Peyer's patch (tissue), 4 donors: ENCODE data around the gene MAPK4. TPM values are rescaled to one million over a fixed set of nuclear protein-coding genes. Genes with fewer than 3 reads are reported as not detected.
A peak's percentile ranks its signal among the peaks of the same experiment; 100 is the strongest.
"Not testable (repeated sequence)": the region's sequence is repeated elsewhere in the genome, so short reads cannot be mapped to it uniquely, and the experiment has no call there.

Source experiments
- DNase-seq, 3 donors: peaks; one replicate each; pipeline ENCODE4 v3.0.0-alpha.2; 2017 to 2019
- H3K27ac ChIP-seq, 4 donors: fragments of 200-600 bp; sonication (generic); one replicate each; pipeline ENCODE4 v1.5.1; 2016 to 2019
- H3K27me3 ChIP-seq, 2 donors: fragments of 200-600 bp; sonication (generic); one replicate each; pipeline ENCODE4 v1.5.1; 2019
- H3K36me3 ChIP-seq, 3 donors: fragments of 200-600 bp; sonication (generic); one replicate each; pipeline ENCODE4 v1.5.1; 2016 to 2019
- H3K4me1 ChIP-seq, 4 donors: fragments of 200-600 bp; sonication (generic); one replicate each; pipeline ENCODE4 v1.5.1; 2016 to 2019
- H3K4me3 ChIP-seq, 4 donors: fragments of 200-600 bp; sonication (generic); 1 replicate in 3 of 4; 2 replicates in 1 of 4; pipeline ENCODE4 v1.5.1; 2016 to 2019; ENCODE audit warnings: mild to moderate bottlenecking in 1 of 4
- H3K9me3 ChIP-seq, 4 donors: fragments of 200-600 bp; sonication (generic); one replicate each; pipeline ENCODE4 v1.5.1; 2016 to 2019; ENCODE audit warnings: mild to moderate bottlenecking in 1 of 4
- CTCF ChIP-seq, 6 experiments: fragments of 450-650 bp in 4 of 6; fragments of 200-600 bp in 2 of 6; sonication (generic) in 1 of 6; IDR thresholded peaks; one replicate each; pipeline ENCODE4 v1.5.1; 2017 to 2019; ENCODE audit warnings: antibody characterized with exemption in 6 of 6, mild to moderate bottlenecking in 3 of 6, moderate library complexity in 1 of 6
- POLR2A ChIP-seq, 2 donors: fragments of 450-650 bp; IDR thresholded peaks; one replicate each; pipeline ENCODE4 v1.5.1; 2017; ENCODE audit warnings: antibody characterized with exemption in 2 of 2, mild to moderate bottlenecking in 2 of 2, moderate library complexity in 2 of 2
- total RNA-seq, 4 donors: library from RNA; depleted of rRNA; stranded (reverse); fragments of >200 nt; gene quantifications; one replicate each; pipeline ENCODE4 v1.1.0, GENCODE V29; 2016

MAPK4 gene
- total RNA-seq: 1 to 10 TPM in 1 of 4 donors, under 1 TPM in 2, not detected in 1; 0.54 to 2.0 (median 0.83) TPM

DNA sequence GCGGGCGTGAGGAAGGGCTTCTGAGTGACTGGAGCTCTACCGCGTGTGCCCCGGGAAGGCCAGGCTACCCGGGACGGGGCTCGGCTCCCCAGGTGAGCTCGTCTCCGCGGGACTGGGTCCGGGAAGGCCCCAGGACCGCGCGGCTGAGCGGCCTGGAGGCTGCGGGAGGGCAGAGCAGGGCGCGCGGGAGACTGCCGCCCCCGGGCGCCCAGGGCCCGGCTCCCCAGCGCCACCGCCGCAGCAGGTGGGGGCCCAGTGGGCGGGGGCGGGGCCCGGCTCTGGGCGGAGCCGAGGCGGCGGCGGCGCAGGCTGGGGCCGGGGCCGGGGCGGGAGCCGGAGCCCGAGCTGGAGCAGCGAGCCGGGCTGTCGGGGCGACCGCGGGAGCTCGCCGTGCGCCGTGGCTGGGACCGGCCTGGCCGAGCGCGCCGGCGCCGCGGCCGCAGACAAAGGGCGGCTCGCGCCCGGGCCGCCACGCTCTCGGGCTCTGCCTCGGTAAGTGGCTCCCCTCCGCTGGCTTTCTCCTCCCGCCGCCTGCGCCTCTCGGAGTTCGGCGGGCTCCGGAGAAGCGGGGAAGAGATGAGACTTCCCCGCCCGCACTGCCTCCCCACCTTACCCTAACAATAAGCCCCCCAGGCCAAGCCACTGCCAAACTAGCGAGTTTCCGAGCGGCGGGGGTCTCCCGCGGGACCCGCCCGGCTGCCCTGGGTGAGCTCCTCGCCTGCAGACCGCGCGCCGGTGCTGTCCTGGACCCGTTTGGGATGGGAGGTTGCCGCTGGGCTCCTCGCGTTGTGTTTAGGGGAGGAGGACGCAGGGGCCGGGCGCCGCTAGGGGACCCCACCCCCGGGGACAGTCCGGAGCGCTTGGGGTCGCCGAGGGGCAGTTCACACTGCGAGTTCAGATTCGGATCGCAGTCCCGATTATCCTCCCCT lies at the start of gene MAPK4:
Gene MAPK4, plus strand, starts transcription at position 336 of the 929 bp plus-strand sequence. CDS start 103,872 bp downstream, outside the sequence.
- peaks cover 0 to 14% (median 3%) of the 10 kb centered on the region in 4 donors for H3K4me1 ChIP-seq
- TF ChIP-seq CTCF (IDR thresholded peaks at IDR 0.05) (no peak), POLR2A (IDR thresholded peaks at IDR 0.05) (no peak)
- peak within 1 kb of the TSS in 1 of 4 donors; percentile 43 for H3K27ac ChIP-seq
- peak in 1 of 3 donors; percentile 64 for DNase-seq
- no peaks in the 10 kb centered on the region for H3K36me3 ChIP-seq
- H3K27me3 ChIP-seq: peaks cover 0 to 14% of the 10 kb centered on the region in 2 donors
- peak within 1 kb of the TSS; percentile 16 to 57 (median 46) for H3K4me3 ChIP-seq
- peaks cover 0 to 2% (median 0%) of the 10 kb centered on the region in 4 donors for H3K9me3 ChIP-seq

GRCh38 chr18:50517277-50517676 lies 42.6 kb upstream of the MAPK4 start:
- not testable (repeated sequence) for H3K27ac ChIP-seq

DNA sequence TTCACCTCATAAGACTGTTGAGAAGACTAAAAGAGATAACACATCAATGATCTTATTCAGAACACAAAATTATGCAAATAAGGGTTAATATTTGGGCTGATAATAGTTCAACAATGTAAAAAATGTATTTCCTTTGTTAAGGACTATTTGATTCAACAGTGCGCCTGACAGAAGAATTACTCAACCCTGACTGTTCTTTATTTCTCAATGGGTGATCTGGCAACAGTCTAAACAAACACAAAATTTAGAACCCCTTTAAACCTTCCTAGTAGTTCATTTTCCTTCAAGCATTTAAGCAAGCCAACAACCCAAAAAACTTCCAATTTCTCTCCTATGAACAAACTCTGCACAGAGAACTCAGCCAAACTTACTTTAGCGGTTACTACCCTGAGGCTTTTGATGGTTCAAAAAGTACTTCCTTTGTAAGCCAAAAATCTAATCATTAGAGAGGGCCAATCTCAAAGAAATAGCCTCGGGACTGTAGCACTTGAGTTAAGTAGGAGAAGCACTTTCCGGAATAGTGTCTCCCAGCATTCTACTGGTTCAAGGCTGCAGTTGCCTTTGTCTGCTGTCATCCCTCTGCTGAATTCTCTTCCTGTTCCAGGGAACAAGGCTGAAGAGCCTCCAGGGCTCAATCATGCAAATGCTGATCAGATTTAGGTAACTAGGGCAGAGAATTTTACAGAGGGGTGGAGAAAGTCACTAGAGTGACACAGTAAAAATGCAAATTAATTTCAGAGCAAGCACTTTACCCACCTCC lies 40.9 kb upstream of the MAPK4 start:
- TF ChIP-seq CTCF (IDR thresholded peaks at IDR 0.05) (no peak), POLR2A (IDR thresholded peaks at IDR 0.05) (no peak)
- no peak overlapping the region for H3K4me3 ChIP-seq
- H3K27me3 ChIP-seq: no peaks in the 10 kb centered on the region
- H3K9me3 ChIP-seq: no peaks in the 10 kb centered on the region
- H3K27ac ChIP-seq: no peak overlapping the region
- H3K4me1 ChIP-seq: no peaks in the 10 kb centered on the region
- DNase-seq: no peak
- H3K36me3 ChIP-seq: no peaks in the 10 kb centered on the region

More at GRCh38 chr18:50517277-50517676, 42.6 kb upstream of the MAPK4 start:
- H3K4me1 ChIP-seq, H3K27me3 ChIP-seq, H3K36me3 ChIP-seq, DNase-seq, H3K9me3 ChIP-seq, H3K4me3 ChIP-seq: not testable (repeated sequence)

DNA sequence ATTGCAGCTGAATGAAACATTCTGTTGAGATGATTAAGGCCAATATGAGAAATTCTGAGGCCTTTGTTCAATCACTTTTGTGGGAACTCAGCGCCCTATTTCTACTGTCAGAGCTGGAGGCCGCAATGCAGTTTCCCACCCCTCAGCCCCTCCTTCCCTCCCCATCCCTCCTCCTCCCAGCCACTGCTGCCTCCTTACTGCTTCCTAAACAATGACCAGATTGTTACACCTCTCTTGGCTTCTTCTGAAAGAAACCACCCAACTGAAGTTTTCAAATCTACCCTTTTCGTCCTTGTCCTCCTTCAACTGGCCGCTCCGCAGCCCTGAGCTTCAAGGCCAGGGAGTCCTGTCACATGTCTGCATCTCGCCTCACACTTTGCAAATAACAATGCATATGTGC lies 36.7 kb upstream of the MAPK4 start:
- TF ChIP-seq CTCF (IDR thresholded peaks at IDR 0.05) (no peak), POLR2A (IDR thresholded peaks at IDR 0.05) (no peak)
- H3K27ac ChIP-seq: no peak overlapping the region

DNA sequence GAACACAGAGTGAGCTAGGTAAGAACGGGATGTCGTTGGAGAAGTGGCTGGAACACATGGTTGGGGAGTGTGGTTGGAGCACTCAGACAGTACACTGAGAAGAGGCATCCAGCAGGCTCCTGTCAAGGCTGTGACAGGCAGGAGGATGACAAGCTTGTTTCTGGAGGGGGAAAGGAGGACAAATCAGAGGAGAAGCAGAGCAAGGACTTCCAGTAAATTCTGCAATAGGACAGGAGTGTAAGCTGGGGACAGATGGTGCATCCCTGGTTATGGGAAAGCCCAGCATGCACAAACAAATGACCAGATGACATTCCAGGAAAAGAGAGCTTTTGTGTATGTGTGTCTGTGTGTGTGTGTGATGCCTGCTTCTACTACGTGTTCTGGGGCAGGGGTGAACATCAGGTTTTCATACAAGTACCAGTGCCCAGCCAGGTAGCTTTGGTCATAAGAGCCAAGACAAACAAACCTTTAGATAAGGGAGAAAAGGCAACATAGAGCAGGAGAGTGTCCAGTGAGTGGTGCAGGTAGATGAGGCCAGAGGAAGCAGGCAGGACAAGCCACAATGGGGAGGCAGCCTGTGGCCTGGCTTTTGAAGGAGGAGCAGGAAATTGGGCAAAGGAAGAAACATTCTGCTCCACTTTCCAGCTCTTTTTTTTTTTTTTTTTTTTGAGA lies 32.1 kb upstream of the MAPK4 start:
- DNase-seq: no peak
- H3K27me3 ChIP-seq: no peaks in the 10 kb centered on the region
- TF ChIP-seq POLR2A (IDR thresholded peaks at IDR 0.05) (no peak), CTCF (IDR thresholded peaks at IDR 0.05) (no peak)
- H3K4me1 ChIP-seq: no peaks in the 10 kb centered on the region
- no peaks in the 10 kb centered on the region for H3K36me3 ChIP-seq
- H3K9me3 ChIP-seq: no peaks in the 10 kb centered on the region
- no peak overlapping the region for H3K27ac ChIP-seq
- H3K4me3 ChIP-seq: no peak overlapping the region

More for the DNA sequence above, 36.7 kb upstream of the MAPK4 start:
- Histone ChIP-seq H3K4me1 (no peaks in the 10 kb centered on the region), H3K4me3 (no peak overlapping the region), H3K27me3 (no peaks in the 10 kb centered on the region), H3K36me3 (no peaks in the 10 kb centered on the region), H3K9me3 (no peaks in the 10 kb centered on the region)
- DNase-seq: no peak
